ENCODE measurements around the gene SOS2.

- no peak for TF ChIP-seq CTCF (IDR thresholded peaks at IDR 0.05)
- no peak for TF ChIP-seq POLR2A (IDR thresholded peaks at IDR 0.05)
Observed at GRCh38 chr14:50242096-50242495, 10.7 kb upstream of the SOS2 start.
